GM21390 (cell line): ENCODE measurements around the gene AQR.
"Not testable (repeated sequence)": the region's sequence is repeated elsewhere in the genome, so short reads cannot be mapped to it uniquely, and the experiment has no call there.

Experiments used
- ATAC-seq: cut with Tn5 transposase; IDR thresholded peaks from one replicate; pipeline ENCODE4 v1.9.1; 2021; ENCODE audit not compliant: unreplicated experiment

The AQR gene

DNA sequence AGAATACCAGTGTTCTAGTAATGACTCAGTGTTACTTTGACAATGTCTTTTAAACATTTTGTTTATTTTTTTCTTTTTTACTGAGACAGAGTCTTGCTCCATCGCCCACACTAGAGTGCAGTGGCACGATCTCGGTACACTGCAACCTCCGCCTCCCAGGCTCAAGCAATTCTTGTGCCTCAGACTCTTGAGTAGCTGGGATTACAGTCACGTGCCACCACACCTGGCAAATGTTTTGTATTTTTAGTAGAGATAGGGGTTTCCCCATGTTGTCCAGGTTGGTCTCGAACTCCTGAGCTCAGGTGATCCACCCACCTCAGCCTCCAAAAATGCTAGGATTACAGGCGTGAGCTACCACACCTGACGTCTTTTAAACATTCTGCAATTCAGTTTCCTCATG lies 15.7 kb downstream of the AQR start:
- no peak for ATAC-seq

- no peak for ATAC-seq
Observed at GRCh38 chr15:34952481-34952880, 17.1 kb downstream of the AQR start.

GRCh38 chr15:34951993-34952392 lies 17.5 kb downstream of the AQR start:
- no peak for ATAC-seq

DNA sequence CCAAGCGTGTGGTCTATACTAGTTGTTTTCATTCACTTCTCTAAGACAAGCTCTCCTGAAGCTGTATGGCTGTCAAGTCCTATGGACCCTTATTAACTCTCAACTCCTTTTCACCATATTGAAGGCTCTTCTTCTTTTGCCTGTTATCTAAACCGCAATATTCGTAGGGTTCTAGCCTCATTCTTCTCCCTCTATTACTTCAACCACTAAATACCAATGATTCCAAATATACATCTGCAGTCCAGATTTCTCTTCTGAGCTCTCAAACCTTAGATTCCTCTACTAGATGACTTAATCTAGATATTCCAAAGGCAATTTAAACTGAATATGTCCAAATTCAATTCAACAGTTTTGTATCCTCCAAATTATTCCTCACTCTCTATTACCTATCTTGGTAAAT lies 24.6 kb downstream of the AQR start:
- no peak for ATAC-seq

GRCh38 chr15:34943711-34944110 lies 25.8 kb downstream of the AQR start:
- ATAC-seq, result no peak

DNA sequence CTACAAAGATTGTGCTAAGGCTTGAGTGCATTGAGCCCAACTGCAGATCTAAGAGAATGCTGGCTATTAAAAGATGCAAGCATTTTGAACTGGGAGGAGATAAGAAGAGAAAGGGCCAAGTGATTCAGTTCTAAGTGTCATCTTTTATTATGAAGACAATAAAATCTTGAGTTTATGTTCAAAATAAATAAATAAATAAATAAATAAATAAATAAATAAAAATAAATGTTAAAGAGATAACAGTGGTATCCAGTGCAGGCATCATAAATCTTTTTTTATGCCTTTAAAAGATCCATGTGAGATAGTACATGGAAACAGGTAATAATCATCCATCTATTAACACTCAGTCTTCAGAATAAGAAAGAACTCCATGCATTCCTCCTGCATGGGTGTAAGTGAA lies 26.3 kb downstream of the AQR start:
- ATAC-seq, result not testable (repeated sequence)

- ATAC-seq, result no peak
Observed at GRCh38 chr15:34942363-34942762, 27.2 kb downstream of the AQR start.

GRCh38 chr15:34941831-34942230 lies 27.7 kb downstream of the AQR start:
- ATAC-seq, result no peak

DNA sequence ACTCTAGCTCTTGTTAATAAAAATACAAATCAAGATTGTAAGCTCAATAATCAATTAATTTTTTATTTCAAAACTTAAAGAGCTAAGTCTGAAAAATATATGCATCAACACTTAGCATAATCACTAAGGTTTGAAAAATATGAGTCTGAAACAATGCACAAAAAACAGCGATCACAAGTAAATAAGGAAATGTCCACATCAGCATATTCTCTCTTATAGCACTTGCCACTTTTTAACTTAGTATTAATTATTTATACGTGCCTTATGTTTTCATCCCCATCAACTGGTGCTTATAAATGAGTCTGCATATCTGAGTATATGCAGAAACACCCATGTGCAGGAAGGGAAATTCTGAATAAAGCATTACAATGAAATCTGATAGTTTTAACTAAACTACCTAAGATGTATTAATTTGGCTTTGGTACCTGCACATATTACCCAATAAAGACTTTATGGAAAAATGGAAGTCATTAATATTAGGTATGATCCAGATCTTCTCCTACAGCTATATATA lies 28.3 kb downstream of the AQR start:
- no peak for ATAC-seq

- ATAC-seq, result no peak
Observed at GRCh38 chr15:34933432-34933975, 36.0 kb downstream of the AQR start.

DNA sequence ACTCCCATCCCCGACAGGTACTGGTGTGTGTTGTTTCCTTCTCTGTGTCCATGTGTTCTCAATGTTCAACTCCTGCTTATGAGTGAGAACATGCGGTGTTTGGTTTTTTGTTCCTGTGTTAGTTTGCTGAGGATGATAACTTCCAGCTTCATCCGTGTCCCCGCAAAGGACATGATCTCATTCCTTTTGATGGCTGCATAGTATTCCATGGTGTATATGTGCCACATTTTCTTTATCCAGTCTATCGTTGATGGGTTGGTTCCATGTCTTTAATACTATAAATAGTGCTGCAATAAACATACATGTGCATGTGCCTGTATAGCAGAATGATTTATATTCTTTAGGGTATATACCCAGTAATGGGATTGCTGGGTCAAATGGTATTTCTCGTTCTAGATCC lies 41.2 kb downstream of the AQR start:
- ATAC-seq, result not testable (repeated sequence)

DNA sequence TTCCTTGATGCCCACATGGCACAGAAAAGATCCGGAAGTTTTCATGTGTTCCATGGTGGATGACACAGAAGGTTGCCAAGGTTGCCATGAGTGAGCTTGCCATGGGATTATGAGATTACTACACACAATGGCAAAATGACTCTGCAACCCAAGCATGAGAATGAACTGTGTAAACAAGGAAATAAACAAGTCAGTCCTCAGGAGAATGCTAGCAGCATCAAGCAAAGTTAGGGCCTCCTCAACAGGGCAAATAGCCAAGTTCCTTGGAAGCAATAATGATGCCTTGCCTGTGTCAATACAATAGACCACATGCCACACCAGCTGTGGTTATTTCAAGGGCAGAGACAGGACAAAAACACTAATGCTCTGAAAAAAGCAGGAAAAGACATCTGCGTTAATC lies 41.8 kb downstream of the AQR start:
- no peak for ATAC-seq

DNA sequence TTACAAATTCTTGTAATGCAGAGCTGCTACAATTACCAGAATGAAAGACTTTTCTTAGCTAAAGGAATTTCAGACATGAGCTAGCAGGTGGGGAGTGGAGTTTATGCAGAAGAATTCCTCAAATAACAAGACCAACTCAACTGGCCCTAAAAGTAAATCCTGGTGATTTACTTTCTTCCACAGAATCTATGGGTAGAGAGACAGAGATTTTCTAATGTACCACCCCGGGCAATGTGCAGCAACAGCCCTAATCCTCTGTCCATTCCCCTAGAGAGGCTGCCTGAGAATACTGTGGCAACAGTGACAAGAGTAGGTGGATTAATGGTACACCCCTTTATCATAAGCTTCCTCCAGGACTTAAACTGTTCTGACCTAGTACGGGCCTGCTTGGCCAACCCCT lies 55.2 kb downstream of the AQR start:
- no peak for ATAC-seq

- no peak for ATAC-seq
Observed at GRCh38 chr15:34905047-34905446, 64.5 kb downstream of the AQR start.

DNA sequence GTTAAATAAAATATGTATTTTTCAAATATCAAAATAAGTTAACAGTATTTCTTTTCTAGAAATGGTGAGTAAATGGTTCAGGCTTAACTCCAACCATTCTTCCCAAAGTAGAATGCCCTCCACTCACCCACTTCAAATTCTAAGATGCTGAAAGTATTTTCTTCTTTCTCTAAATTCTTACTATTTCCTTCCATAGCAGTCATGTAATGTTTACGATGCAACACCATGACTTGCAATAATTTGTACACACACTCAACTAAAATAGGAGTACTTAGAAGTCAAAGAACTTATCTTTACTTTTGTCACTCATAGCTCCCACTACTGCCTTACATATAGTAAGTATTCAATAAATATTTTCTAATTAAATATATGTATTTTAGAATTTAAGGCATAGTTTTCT lies 65.0 kb downstream of the AQR start:
- no peak for ATAC-seq

GRCh38 chr15:34900748-34901147 lies 68.8 kb downstream of the AQR start:
- no peak for ATAC-seq

- no peak for ATAC-seq
Observed at GRCh38 chr15:34896183-34896582, 73.4 kb downstream of the AQR start.

GRCh38 chr15:34893967-34894366 lies 75.6 kb downstream of the AQR start:
- ATAC-seq, result no peak

DNA sequence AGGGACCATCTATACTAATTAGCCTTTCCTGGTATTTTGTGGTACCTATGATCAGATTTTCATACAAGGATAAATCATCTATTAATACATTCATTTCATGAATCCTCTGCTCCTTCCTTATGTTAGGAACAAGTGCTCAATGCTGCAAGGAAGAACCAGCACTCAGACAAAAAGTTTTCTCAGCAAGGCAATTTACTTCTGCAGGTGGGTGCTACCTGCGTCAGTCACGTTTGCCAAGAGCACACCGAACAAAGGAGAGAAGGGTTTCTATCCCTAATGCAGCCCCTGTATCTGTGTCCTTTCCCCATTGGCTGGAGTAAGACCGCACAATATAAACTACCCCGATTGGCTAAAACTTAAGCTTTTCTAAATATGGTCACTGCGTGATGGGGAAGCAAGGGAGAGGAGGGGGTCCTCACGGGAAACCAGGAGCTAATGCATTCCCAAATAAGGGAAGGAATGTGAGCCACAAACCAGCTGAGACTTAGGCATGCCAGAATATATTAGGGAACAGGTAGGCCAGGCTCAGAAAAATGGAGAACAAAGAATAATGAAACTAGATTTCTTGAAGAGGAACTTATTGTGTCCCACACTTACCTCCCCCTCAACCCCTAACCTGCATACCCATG lies 76.5 kb downstream of the AQR start:
- ATAC-seq, result no peak

DNA sequence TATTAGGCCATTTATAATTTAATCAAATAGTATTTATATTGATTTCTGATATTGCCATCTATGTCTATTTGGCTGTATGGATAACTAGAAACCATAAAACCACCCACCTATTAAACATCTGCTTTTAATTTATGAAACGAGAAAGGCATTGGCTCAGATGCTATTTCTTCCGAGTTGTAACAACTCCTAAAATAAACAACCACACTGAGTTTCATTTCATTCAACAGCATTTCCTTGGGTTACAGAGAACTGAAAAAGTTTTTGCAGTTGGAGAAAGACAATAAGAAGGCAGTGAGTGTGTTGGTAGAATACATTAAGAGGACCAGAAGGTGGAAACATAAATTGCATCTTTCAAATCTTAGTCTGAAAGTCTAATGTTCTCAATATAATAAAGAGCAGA lies 79.1 kb downstream of the AQR start:
- ATAC-seq, result no peak

DNA sequence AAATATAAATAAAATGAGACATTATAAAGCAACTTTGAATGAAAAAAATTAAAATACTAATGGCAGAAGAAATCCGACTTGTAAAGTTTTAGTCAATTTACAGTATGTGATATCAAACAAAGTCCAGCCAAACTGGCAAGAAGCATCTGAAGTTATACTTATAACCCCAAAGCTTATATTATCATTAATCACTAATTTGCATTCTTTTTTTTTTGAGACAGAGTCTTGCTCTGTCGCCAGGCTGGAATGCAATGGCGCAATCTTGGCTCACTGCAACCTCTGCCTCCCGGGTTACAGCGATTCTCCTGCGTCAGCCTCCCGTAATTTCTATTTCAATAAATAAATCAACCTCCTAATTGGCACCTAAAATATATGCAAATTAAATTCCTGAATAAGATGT lies 80.1 kb downstream of the AQR start:
- no peak for ATAC-seq

GRCh38 chr15:34886134-34886533 lies 83.4 kb downstream of the AQR start:
- no peak for ATAC-seq

GRCh38 chr15:34883633-34884032 lies 85.9 kb downstream of the AQR start:
- ATAC-seq, result no peak
